Central memory CD4-positive, alpha-beta T cell (primary cell): ENCODE results near the gene HIBADH.
"Not testable (repeated sequence)": the region's sequence is repeated elsewhere in the genome, so short reads cannot be mapped to it uniquely, and the experiment has no call there.

Experiments used
- DNase-seq: peaks from one replicate; pipeline ENCODE4 v3.0.0; 2022

Gene HIBADH

DNA sequence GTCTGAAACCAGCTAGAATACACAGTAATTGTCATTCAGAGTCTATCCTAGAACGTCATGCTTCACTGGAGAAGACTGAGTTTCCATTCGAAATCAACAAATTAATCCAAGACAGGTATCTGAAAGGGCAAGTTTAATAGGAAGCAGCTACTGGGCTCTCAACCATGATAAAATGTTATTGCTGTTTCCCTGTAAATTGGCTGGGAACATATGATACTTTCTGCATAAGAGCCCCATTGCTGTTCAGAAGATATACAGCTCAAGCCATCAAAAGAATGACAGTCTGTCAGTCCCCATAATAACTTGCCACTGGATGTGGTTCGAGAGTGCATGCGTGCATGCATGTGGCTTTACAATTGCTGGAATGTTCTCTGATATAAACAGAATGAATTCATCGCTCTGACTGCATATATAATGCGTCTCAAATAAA is 129.0 kb downstream of the HIBADH start:
- DNase-seq: no peak

GRCh38 chr7:27532314-27532713 is 130.4 kb downstream of the HIBADH start:
- no peak for DNase-seq

DNA sequence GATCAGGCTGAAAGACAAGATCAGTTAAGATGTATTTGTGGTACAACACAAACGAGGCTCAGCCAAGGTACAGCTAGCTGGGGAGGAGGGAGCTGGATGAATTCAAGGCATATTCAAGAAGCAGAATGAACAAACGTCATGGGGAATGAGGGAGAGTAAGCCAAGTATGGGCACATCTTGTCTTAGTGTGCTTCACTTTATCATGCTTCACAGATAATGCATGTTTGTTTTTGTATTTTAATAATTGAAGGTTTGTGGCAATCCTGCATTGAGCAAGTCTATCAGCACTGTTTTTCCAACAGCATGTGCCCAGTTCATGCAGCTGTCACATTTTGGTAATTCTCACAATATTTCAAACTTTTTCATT is 135.4 kb downstream of the HIBADH start:
- DNase-seq: no peak

DNA sequence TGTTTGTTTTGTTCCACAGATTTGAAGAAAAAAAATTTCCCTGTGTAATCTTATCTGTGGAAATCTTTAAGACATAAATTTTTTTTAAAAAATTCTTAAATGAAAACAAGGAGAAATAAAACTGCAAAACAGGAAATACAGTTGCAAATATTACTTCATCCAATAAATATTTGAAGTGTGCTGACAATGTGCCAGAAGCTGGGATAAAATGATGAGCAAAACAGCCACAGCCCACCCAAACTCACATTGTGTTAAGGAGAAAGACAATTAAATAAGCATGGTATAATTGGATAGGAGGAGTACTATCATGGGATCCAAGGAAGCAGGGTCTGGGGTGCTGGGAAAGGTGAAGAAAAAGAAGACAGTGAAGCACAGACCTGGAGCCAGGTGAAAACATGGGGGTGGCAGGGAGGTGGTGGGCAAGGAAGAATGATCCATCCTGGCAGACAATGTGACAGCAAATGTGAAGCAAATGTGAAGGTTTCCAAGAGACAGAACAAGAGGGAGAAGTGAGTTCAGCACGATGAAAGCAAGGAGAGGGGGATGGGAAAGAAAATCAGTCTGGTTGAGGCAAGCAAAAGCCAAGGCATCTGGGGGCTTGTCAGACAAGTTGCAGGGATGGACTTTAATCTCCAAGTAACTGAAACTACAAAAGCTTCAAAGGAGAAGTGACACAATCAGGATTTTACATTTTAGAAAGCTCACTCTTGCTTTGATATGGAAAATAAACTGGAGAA is 135.9 kb downstream of the HIBADH start:
- no peak for DNase-seq

- DNase-seq: no peak
Observed at GRCh38 chr7:27526131-27526530, 136.6 kb downstream of the HIBADH start.

DNA sequence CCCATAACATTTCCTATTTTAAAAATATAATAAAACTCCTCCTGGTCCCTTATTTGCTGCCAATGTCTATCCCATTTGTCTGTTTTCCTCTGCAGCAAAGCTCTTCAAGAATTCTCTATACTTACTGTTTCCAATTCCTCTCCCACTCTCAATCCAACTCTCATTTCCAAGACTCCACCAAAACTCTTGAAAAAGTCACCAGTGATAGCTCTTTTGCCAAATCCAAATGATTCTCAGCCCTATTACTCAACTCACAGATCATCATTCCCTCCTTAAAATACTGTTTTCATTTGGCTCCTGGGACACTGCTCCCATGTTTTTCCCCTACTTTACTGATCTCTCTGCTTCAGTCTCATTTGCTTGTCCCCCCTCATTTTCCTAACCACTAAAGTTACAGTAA is 139.4 kb downstream of the HIBADH start:
- DNase-seq: no peak

- DNase-seq: no peak
Observed at GRCh38 chr7:27522566-27522965, 140.1 kb downstream of the HIBADH start.

DNA sequence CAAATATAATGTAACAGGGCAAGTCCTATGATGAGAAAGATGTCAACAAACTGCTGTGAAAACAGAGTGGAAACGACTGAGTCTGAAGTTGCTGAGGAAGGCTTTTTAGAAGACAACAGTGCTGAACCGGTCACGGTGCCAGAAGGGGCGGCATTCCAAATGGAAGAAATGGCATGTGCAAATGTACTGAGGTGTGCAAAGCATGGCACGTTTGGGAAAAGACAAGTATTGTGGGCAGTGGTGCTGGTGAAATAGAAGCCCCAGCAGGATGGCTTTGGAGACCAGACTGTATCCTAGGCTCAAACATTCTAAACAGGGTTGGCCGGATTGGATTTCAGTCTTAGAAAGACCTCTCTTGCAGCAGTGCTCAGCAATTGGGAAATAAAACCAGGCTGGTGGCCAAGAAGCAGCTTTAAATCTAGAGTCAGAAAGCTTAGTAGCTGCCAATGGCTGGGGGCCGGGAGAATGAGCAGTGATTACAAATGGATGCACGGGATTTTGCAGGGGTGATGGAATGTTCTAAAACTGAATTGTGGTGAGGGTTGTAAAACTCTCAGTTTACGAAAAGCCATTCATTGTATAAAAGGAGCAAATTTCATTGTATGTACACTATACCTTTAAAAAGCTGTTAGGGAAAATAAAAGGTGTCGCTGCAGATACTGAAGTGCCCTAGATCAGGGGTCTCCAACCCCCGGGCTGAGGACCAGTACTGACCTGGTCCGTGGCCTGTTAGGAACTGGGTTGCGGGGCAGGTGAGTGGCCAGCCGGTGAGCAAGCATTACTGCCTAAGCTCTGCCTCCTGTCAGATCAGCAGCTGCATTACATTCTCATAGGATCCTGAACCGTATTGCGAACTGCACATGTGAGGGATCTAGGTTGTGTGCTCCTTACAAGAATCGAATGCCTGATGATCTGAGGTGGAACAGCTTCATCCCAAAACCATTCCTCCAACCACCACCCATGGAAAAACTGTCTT is 141.6 kb downstream of the HIBADH start:
- DNase-seq: no peak

DNA sequence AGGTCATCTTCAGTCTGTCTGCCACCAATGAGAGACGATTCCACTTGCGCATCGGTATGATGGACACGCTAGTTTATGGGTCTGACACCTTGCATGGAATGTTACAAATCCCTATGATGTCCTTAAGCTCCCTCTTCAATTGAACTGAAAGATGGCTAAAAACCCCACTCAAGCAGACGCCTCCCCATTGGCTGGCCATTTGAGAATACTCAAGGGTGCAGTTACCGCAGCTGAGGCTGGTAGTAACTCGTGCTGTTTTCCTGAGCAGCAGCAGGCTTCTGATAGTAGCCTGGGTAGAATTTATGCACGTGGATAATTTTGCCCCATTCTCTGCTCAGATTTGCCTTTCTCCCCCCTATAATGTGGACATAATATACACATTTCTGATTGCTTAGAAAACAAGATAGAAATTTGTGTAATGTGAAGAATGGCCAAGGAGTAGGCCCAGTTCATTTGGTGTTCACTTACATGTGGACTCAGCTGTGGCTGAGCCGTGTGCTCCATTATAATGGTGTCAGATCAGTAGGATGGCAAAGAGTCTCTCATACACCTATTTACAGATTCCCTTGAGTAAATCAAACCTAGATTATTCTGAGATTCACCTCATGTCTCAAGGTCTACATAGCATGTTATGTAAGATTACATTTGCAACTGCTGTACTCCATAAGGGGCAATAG is 142.8 kb downstream of the HIBADH start:
- DNase-seq: no peak

GRCh38 chr7:27518561-27519350 is 143.9 kb downstream of the HIBADH start:
- no peak for DNase-seq

- no peak for DNase-seq
Observed at GRCh38 chr7:27516421-27516820, 146.3 kb downstream of the HIBADH start.

GRCh38 chr7:27515933-27516332 is 146.8 kb downstream of the HIBADH start:
- DNase-seq: no peak

- no peak for DNase-seq
Observed at GRCh38 chr7:27514861-27515260, 147.8 kb downstream of the HIBADH start.

DNA sequence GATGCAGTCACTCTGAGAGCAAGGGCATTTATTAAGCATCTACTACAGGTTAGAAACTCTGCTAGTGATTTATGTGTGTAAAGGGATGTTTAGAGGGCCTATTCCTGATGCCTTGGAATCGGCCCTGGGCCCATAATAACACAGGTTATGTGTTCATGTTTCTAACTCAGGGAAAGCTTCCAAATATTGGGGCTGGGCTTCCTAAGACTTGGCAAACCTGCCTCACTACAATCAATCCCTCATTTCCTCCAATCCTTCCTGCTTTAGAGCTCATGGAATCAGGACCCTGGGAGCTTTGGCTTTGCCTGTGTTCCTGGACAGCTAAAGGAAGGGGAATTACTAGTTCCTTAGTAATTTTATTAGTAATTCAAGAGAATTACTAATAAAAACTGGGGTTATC is 148.8 kb downstream of the HIBADH start:
- no peak for DNase-seq

GRCh38 chr7:27511370-27511769 is 151.3 kb downstream of the HIBADH start:
- not testable (repeated sequence) for DNase-seq

GRCh38 chr7:27510541-27510940 is 152.1 kb downstream of the HIBADH start:
- DNase-seq: no peak

DNA sequence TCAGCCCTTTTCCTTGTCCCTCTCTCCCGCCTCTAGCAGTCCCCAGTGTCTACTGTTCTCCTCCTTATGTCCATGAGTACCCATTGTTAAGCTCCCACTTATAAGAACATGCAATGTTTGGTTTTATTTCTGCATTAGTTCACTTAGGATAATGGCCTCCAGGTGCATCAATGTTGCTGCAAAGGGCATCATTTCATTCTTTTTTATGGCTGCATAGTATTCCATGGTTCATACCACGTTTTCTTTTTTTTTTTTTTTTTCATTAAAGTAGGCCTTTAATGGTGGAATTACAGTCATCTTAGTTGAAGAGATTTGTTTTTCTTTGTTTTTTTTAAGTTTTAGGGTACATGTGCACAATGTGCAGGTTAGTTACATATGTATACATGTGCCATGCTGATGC is 160.8 kb downstream of the HIBADH start:
- DNase-seq: not testable (repeated sequence)

- no peak for DNase-seq
Observed at GRCh38 chr7:27501001-27501400, 161.7 kb downstream of the HIBADH start.

- no peak for DNase-seq
Observed at GRCh38 chr7:27492224-27492623, 170.5 kb downstream of the HIBADH start.

DNA sequence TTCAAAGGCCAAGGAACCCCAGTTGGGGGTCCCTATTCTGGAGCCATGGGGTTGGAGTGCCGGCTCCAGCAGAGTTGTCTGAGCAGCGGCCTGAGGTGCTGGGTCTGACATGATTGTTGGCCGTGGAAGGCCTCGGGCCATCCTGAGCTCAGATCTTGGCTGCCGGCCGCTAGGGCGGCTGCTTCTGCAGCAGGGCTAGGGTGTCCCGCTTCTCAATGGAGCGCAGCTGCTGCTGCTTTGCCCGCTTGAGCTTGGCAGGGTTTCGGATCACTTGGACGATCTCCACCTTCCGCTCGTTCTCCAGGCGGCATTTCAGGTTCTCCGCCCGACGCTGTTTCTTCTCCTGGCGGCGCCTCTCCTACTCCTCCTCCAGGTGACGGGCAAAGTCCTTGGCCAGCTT is 171.1 kb downstream of the HIBADH start:
- DNase-seq: no peak

GRCh38 chr7:27487509-27487908 is 175.2 kb downstream of the HIBADH start:
- no peak for DNase-seq

GRCh38 chr7:27484451-27484850 is 178.2 kb downstream of the HIBADH start:
- no peak for DNase-seq

GRCh38 chr7:27482219-27482618 is 180.5 kb downstream of the HIBADH start:
- DNase-seq: no peak
